ENCODE measurements around the gene MTHFD1L. TPM values are rescaled to one million over a fixed set of nuclear protein-coding genes. Genes with fewer than 3 reads are reported as not detected.

The MTHFD1L gene
- total and polyA plus RNA-seq, 2 of the 8 experiments (the other 6 are each of a cell fraction or from before 2014, with no cell fraction given): 29.2 to 105 TPM

GRCh38 chr6:150898399-150899170 is 33.1 kb downstream of the MTHFD1L start (continued):
- TF ChIP-seq CHD7 (IDR thresholded peaks at IDR 0.05; ENCODE audit: insufficient replicate concordance, low read length): no peak

Measured in H1 (cell line).